ENCODE measurements around the gene C5orf15. TPM values are rescaled to one million over a fixed set of nuclear protein-coding genes. Genes with fewer than 3 reads are reported as not detected.

C5orf15 gene
- total RNA-seq, 6 experiments from 2014 or later: 46.2 to 63.5 (median 57.2) TPM

- Mint-ChIP-seq H3K4me1 (ENCODE audit: low read depth) (peaks cover 37% of the 10 kb centered on the region), H3K36me3 (ENCODE audit: low read depth) (peaks cover 16% of the 10 kb centered on the region), H3K9me3 (no peaks in the 10 kb centered on the region), H3K27me3 (ENCODE audit: insufficient read depth) (no peaks in the 10 kb centered on the region; the same call in none of the 2 replicates), H3K4me3 (peak within 1 kb of the TSS; percentile 95), H3K27ac (peak within 1 kb of the TSS; percentile 93)
- DNase-seq: peak; percentile 87
- TF ChIP-seq CTCF (IDR thresholded peaks at IDR 0.05): peak; percentile 32; the same call in 1 of the 2 replicates
Observed at GRCh38 chr5:134004626-134005416, 36.4 kb upstream of the C5orf15 start, which contains the start of gene VDAC1. Gene VDAC1, minus strand, starts transcription at chr5:134004975. Its CDS starts 11,963 bp downstream, at chr5:133993012.

DNA sequence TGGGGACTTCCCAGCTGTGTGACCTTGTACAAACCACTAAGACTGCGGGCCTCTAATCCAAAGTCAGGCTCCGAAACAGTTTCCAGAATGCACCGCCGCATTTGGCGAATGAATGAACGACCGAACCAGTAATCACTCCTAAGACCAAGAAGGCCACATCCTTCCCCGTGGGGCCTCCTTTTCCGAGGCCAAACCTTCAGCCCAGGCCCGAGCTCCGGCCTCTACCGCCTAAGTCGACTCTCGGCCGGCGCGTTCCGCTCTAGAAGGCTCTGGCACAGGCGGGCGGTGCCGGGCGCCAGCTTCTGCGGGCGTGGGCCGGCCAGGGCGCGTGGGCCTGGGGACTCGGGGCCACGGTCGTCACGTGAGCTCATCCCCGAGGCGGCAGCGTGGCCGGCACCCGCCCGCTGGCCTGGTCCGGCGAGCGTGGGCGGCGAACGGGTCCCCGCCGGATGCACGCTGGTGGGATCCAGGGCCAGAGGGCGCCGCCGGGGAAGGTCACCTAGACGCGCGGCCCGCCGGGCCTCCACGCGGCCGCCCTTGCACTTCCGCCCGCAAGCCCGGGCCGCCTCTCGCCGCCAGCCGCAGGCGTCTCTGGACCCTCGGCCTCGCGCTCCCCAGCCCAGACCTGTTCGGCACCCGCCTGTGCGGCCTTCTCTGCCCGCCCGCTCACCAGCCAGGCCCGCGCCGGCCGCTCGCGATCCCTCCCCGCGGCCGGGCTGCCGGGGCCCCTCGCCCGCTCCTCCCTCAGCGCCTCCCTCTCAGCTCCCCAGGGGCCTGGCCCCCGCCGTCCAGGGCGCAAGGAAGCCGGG lies 35.6 kb upstream of the C5orf15 start:
- DNase-seq: peak; percentile 20
- Mint-ChIP-seq H3K27me3 (ENCODE audit: insufficient read depth) (no peaks in the 10 kb centered on the region; the same call in none of the 2 replicates), H3K27ac (peak overlapping the region; percentile 93), H3K9me3 (no peaks in the 10 kb centered on the region), H3K36me3 (ENCODE audit: low read depth) (peaks cover 16% of the 10 kb centered on the region), H3K4me1 (ENCODE audit: low read depth) (peaks cover 43% of the 10 kb centered on the region), H3K4me3 (peak overlapping the region; percentile 95)
- TF ChIP-seq CTCF (IDR thresholded peaks at IDR 0.05): no peak

GRCh38 chr5:134003064-134003816 lies 34.8 kb upstream of the C5orf15 start:
- TF ChIP-seq CTCF (IDR thresholded peaks at IDR 0.05): no peak
- peak overlapping the region; percentile 95 for H3K4me3 Mint-ChIP-seq
- peaks cover 46% of the 10 kb centered on the region for H3K4me1 Mint-ChIP-seq (ENCODE audit: low read depth)

GRCh38 chr5:134001938-134002731 lies 33.7 kb upstream of the C5orf15 start:
- peaks cover 50% of the 10 kb centered on the region for H3K4me1 Mint-ChIP-seq (ENCODE audit: low read depth)
- H3K4me3 Mint-ChIP-seq: peak overlapping the region; percentile 95
- H3K36me3 Mint-ChIP-seq (ENCODE audit: low read depth): peaks cover 16% of the 10 kb centered on the region
- no peaks in the 10 kb centered on the region for H3K9me3 Mint-ChIP-seq
- no peaks in the 10 kb centered on the region; the same call in none of the 2 replicates for H3K27me3 Mint-ChIP-seq (ENCODE audit: insufficient read depth)
- peak overlapping the region; percentile 93 for H3K27ac Mint-ChIP-seq
- TF ChIP-seq CTCF (IDR thresholded peaks at IDR 0.05): no peak
- no peak for DNase-seq

More at GRCh38 chr5:134003064-134003816, 34.8 kb upstream of the C5orf15 start:
- no peak for DNase-seq
- Mint-ChIP-seq H3K27me3 (ENCODE audit: insufficient read depth) (no peaks in the 10 kb centered on the region; the same call in none of the 2 replicates), H3K9me3 (no peaks in the 10 kb centered on the region), H3K27ac (peak overlapping the region; percentile 93), H3K36me3 (ENCODE audit: low read depth) (peaks cover 16% of the 10 kb centered on the region)

Data from HFFc6 (cell line).